ENCODE measurements around the gene DDX17. TPM values are rescaled to one million over a fixed set of nuclear protein-coding genes. Genes with fewer than 3 reads are reported as not detected.
A peak's percentile ranks its signal among the peaks of the same experiment; 100 is the strongest.

Gene DDX17
- total RNA-seq, 2 donors from 2014 or later: 507 to 621 TPM

- H3K4me1 ChIP-seq (ENCODE audit: control insufficient read depth, insufficient read depth, low read length): peaks cover 5% of the 10 kb centered on the region
- no peaks in the 10 kb centered on the region for H3K9me3 ChIP-seq (ENCODE audit: control insufficient read depth, low read length)
- H3K27ac Mint-ChIP-seq: peak overlapping the region; percentile 88
- 88 to 95% methylated on average over 2 of the region's 2 CpGs for WGBS, 2 experiments (ENCODE audit: insufficient coverage in 1 of 2, insufficient read length in 1 of 2)
- no peak overlapping the region for H3K4me3 Mint-ChIP-seq
- H3K9me3 Mint-ChIP-seq: no peaks in the 10 kb centered on the region
- H3K27me3 Mint-ChIP-seq (ENCODE audit: insufficient read depth): no peaks in the 10 kb centered on the region
- peaks cover 94% of the 10 kb centered on the region for H3K36me3 ChIP-seq (ENCODE audit: control insufficient read depth, insufficient read depth, low read length)
- no peak for DNase-seq
- peaks cover 88% of the 10 kb centered on the region for H3K36me3 Mint-ChIP-seq (ENCODE audit: low read depth)
- peaks cover 12% of the 10 kb centered on the region for H3K4me1 Mint-ChIP-seq
- no peak for TF ChIP-seq CTCF (conservative IDR thresholded peaks at IDR 0.05)
- no peak overlapping the region for H3K9ac ChIP-seq (ENCODE audit: extremely low read depth, low read length, poor library complexity, severe bottlenecking)
- H3K27me3 ChIP-seq (ENCODE audit: control insufficient read depth, insufficient read depth, low read length, poor library complexity, severe bottlenecking): no peaks in the 10 kb centered on the region
- peak overlapping the region; percentile 36 for H3K27ac ChIP-seq (ENCODE audit: low read depth, low read length)
- H3K4me3 ChIP-seq (ENCODE audit: low read length): no peak overlapping the region
These were observed 15.6 kb downstream of the DDX17 start for GRCh38 chr22:38490475-38490874.

- DNase-seq: no peak
- H3K4me1 ChIP-seq (ENCODE audit: control insufficient read depth, insufficient read depth, low read length): peaks cover 5% of the 10 kb centered on the region
- H3K4me3 ChIP-seq (ENCODE audit: low read length): no peak overlapping the region
- Mint-ChIP-seq H3K36me3 (ENCODE audit: low read depth) (peaks cover 88% of the 10 kb centered on the region), H3K4me3 (no peak overlapping the region), H3K27ac (peak overlapping the region; percentile 38), H3K4me1 (peaks cover 12% of the 10 kb centered on the region), H3K9me3 (no peaks in the 10 kb centered on the region), H3K27me3 (ENCODE audit: insufficient read depth) (no peaks in the 10 kb centered on the region)
- H3K9ac ChIP-seq (ENCODE audit: extremely low read depth, low read length, poor library complexity, severe bottlenecking): no peak overlapping the region
- no peak overlapping the region for H3K27ac ChIP-seq (ENCODE audit: low read depth, low read length)
- TF ChIP-seq CTCF (conservative IDR thresholded peaks at IDR 0.05): no peak
- H3K36me3 ChIP-seq (ENCODE audit: control insufficient read depth, insufficient read depth, low read length): peaks cover 94% of the 10 kb centered on the region
- 93 to 95% methylated on average over 7 of the region's 7 CpGs for WGBS, 2 experiments (ENCODE audit: insufficient coverage in 1 of 2, insufficient read length in 1 of 2)
- H3K9me3 ChIP-seq (ENCODE audit: control insufficient read depth, low read length): no peaks in the 10 kb centered on the region
- no peaks in the 10 kb centered on the region for H3K27me3 ChIP-seq (ENCODE audit: control insufficient read depth, insufficient read depth, low read length, poor library complexity, severe bottlenecking)
These were observed 16.5 kb downstream of the DDX17 start for GRCh38 chr22:38489561-38490145.

- WGBS, 2 experiments (ENCODE audit: insufficient coverage in 1 of 2, insufficient read length in 1 of 2): 95 to 96% methylated on average over 10 to 17 of the region's 17 CpGs
- H3K36me3 ChIP-seq (ENCODE audit: control insufficient read depth, insufficient read depth, low read length): peaks cover 94% of the 10 kb centered on the region
These were observed 17.0 kb downstream of the DDX17 start for GRCh38 chr22:38489142-38489541.

More at GRCh38 chr22:38489142-38489541, 17.0 kb downstream of the DDX17 start:
- Mint-ChIP-seq H3K27ac (no peak overlapping the region), H3K4me3 (no peak overlapping the region), H3K4me1 (peaks cover 12% of the 10 kb centered on the region), H3K36me3 (ENCODE audit: low read depth) (peaks cover 88% of the 10 kb centered on the region), H3K27me3 (ENCODE audit: insufficient read depth) (no peaks in the 10 kb centered on the region), H3K9me3 (no peaks in the 10 kb centered on the region)
- H3K27me3 ChIP-seq (ENCODE audit: control insufficient read depth, insufficient read depth, low read length, poor library complexity, severe bottlenecking): no peaks in the 10 kb centered on the region
- no peaks in the 10 kb centered on the region for H3K9me3 ChIP-seq (ENCODE audit: control insufficient read depth, low read length)
- H3K4me3 ChIP-seq (ENCODE audit: low read length): no peak overlapping the region
- no peak for TF ChIP-seq CTCF (conservative IDR thresholded peaks at IDR 0.05)
- H3K4me1 ChIP-seq (ENCODE audit: control insufficient read depth, insufficient read depth, low read length): peaks cover 5% of the 10 kb centered on the region
- no peak overlapping the region for H3K9ac ChIP-seq (ENCODE audit: extremely low read depth, low read length, poor library complexity, severe bottlenecking)
- no peak for DNase-seq
- no peak overlapping the region for H3K27ac ChIP-seq (ENCODE audit: low read depth, low read length)

All from endodermal cell (in vitro differentiated cells).